Activated B cell treated with CpG ODN at 0.5 μM for 24 hours (primary cell): ENCODE data around the gene SPTLC2. TPM values are rescaled to one million over a fixed set of nuclear protein-coding genes. Genes with fewer than 3 reads are reported as not detected.

Experiments used
- ATAC-seq: fragments of 200-7000 bp; cut with Tn5 transposase; one replicate; pipeline ENCODE4 v1.10.0; 2021; ENCODE audit warnings: low read depth, mild to moderate bottlenecking, moderate library complexity
- CTCF ChIA-PET: fragments of 350-600 bp; sonication (Branson Sonifier 250); formaldehyde crosslinking; loops from one replicate; lab custom pipeline; 2021; ENCODE audit warnings: antibody characterized with exemption; lab: Charles Lee
- POLR2A ChIA-PET: fragments of 350-600 bp; sonication (Branson Sonifier 250); formaldehyde crosslinking; loops from one replicate; lab custom pipeline; 2021; ENCODE audit warnings: antibody characterized with exemption; lab: Charles Lee
- DNase-seq: peaks from one replicate; pipeline ENCODE4 v3.0.0; 2022
- H3K27ac Mint-ChIP-seq: one replicate; pipeline ENCODE4 v1.8.0; 2020; ENCODE audit warnings: mixed read lengths
- H3K27me3 Mint-ChIP-seq: one replicate; pipeline ENCODE4 v1.8.0; 2021; ENCODE audit warnings: mixed read lengths
- H3K36me3 Mint-ChIP-seq: one replicate; pipeline ENCODE4 v1.8.0; 2021; ENCODE audit warnings: low read depth, mixed read lengths
- H3K4me1 Mint-ChIP-seq: one replicate; pipeline ENCODE4 v1.8.0; 2021; ENCODE audit warnings: mixed read lengths
- H3K4me3 Mint-ChIP-seq: one replicate; pipeline ENCODE4 v1.8.0; 2020; ENCODE audit warnings: mild to moderate bottlenecking, mixed read lengths
- H3K9me3 Mint-ChIP-seq: one replicate; pipeline ENCODE4 v1.8.0; 2020; ENCODE audit warnings: mixed read lengths
- intact Hi-C: fragments of 100-400 bp; cut with micrococcal nuclease; formaldehyde crosslinking; loops from one replicate; pipeline ENCODE4 v1.15.1; 2024
- total RNA-seq: library from RNA; stranded (reverse); gene quantifications from 2 replicates; pipeline ENCODE4 v1.2.3, GENCODE V29; 2022
- TF ChIP-seq, protein P1 (sequence below): fragments of 200-600 bp; IDR thresholded peaks from one replicate; pipeline ENCODE4 v1.8.0; 2022; ENCODE audit warnings: antibody characterized with exemption, mild to moderate bottlenecking

The SPTLC2 gene
- total RNA-seq, 1 donor from 2014 or later = 43.8 TPM

- H3K27me3 Mint-ChIP-seq = no peaks in the 10 kb centered on the region
- H3K4me3 Mint-ChIP-seq = no peak overlapping the region
- intact Hi-C loops = loop anchor here (10.0 kb wide), 1 partner anchor 160 kb away; the partner anchor contains the start of genes ALKBH1 and SLIRP
- peaks cover 47% of the 10 kb centered on the region for H3K36me3 Mint-ChIP-seq
- DNase-seq = no peak
- ATAC-seq = no peak
- TF ChIP-seq, protein P1, sequence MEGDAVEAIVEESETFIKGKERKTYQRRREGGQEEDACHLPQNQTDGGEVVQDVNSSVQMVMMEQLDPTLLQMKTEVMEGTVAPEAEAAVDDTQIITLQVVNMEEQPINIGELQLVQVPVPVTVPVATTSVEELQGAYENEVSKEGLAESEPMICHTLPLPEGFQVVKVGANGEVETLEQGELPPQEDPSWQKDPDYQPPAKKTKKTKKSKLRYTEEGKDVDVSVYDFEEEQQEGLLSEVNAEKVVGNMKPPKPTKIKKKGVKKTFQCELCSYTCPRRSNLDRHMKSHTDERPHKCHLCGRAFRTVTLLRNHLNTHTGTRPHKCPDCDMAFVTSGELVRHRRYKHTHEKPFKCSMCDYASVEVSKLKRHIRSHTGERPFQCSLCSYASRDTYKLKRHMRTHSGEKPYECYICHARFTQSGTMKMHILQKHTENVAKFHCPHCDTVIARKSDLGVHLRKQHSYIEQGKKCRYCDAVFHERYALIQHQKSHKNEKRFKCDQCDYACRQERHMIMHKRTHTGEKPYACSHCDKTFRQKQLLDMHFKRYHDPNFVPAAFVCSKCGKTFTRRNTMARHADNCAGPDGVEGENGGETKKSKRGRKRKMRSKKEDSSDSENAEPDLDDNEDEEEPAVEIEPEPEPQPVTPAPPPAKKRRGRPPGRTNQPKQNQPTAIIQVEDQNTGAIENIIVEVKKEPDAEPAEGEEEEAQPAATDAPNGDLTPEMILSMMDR = no peak
- ChIA-PET CTCF (no interaction called here), POLR2A (no interaction called here)
- H3K27ac Mint-ChIP-seq = no peak overlapping the region
- no peaks in the 10 kb centered on the region for H3K9me3 Mint-ChIP-seq
- H3K4me1 Mint-ChIP-seq = peaks cover 28% of the 10 kb centered on the region
Measured at GRCh38 chr14:77544571-77544970, 71.9 kb downstream of the SPTLC2 start.

GRCh38 chr14:77543637-77544334, 72.7 kb downstream of the SPTLC2 start:
- ChIA-PET POLR2A (interaction anchor here (0.6 kb wide), 2 partner anchors 40 to 72 kb away, joined by 4 read pairs; no protein-coding TSS in a partner anchor), CTCF (no interaction called here)
- TF ChIP-seq, protein P1 = no peak
- Mint-ChIP-seq H3K9me3 (no peaks in the 10 kb centered on the region), H3K36me3 (peaks cover 39% of the 10 kb centered on the region), H3K27ac (peak overlapping the region; percentile 30), H3K4me1 (peaks cover 28% of the 10 kb centered on the region), H3K4me3 (no peak overlapping the region), H3K27me3 (no peaks in the 10 kb centered on the region)
- DNase-seq = no peak
- intact Hi-C loops = loop anchor here (10.0 kb wide), 1 partner anchor 161 kb away; the partner anchor contains the start of genes ALKBH1 and SLIRP
- no peak for ATAC-seq

GRCh38 chr14:77543240-77543551, 73.2 kb downstream of the SPTLC2 start:
- CTCF ChIA-PET = interaction anchor here (1.1 kb wide), 1 partner anchor 228 kb away, joined by 3 read pairs; no protein-coding TSS in a partner anchor
- no peak overlapping the region for H3K27ac Mint-ChIP-seq

DNA sequence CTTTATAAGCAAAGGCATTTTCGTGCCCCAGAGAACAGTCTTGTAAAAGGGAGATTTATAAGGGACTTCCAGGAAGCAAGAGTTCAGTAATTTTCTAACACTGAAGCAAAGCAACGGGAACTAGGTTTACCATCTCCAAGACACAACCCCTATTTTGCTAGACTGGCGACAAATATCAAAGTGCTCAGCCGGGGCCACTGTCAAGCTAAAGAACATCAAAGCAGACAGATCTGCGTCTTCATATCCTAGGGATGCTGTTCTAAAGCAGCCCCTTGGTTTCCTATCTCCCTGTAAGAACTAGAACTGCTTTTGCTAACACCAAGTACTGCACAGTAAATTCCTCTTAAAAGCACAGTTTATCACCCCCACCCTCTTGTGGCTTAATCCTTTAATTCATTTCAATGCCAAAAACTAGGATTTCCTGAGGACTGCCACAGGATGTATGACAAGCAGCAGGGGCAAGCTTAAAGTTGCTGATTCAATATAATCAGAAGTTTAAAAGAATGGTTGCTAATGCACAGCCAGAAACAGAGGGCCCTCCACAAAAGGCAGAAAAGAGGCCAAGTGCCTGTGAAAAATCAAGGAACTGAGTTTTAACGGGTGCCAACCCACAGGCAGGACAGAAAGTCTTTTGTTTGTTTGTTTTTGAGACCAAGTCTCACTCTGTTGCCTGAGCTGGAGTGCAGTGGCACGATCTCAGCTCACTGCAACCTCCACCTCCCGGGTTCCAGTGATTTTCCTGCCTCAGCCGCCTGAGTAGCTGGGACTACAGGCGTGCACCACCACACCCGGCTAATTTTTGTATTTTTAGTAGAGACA, 73.8 kb downstream of the SPTLC2 start:
- no peaks in the 10 kb centered on the region for H3K27me3 Mint-ChIP-seq
- H3K4me3 Mint-ChIP-seq = no peak overlapping the region
- ATAC-seq = no peak
- ChIA-PET CTCF (interaction anchor here (1.1 to 1.7 kb wide), 2 partner anchors 9 to 227 kb away, joined by 3 to 5 read pairs; no protein-coding TSS in a partner anchor), POLR2A (interaction anchor here (0.5 to 1.9 kb wide), 3 partner anchors 73 to 222 kb away, joined by 4 to 5 read pairs (median 5); partner anchors contain the start of genes GSTZ1 and POMT2)
- no peaks in the 10 kb centered on the region for H3K9me3 Mint-ChIP-seq
- intact Hi-C loops = loop anchor here (10.0 kb wide), 1 partner anchor 162 kb away; the partner anchor contains the start of genes ALKBH1 and SLIRP
- peaks cover 28% of the 10 kb centered on the region for H3K4me1 Mint-ChIP-seq
- no peak for DNase-seq
- H3K27ac Mint-ChIP-seq = peak overlapping the region; percentile 68
- TF ChIP-seq, protein P1 = no peak
- peaks cover 31% of the 10 kb centered on the region for H3K36me3 Mint-ChIP-seq

More at GRCh38 chr14:77543240-77543551, 73.2 kb downstream of the SPTLC2 start:
- TF ChIP-seq, protein P1 = no peak
- peaks cover 34% of the 10 kb centered on the region for H3K36me3 Mint-ChIP-seq
- H3K4me1 Mint-ChIP-seq = peaks cover 28% of the 10 kb centered on the region
- no peaks in the 10 kb centered on the region for H3K27me3 Mint-ChIP-seq
- ATAC-seq (no peak), DNase-seq (no peak)
- H3K9me3 Mint-ChIP-seq = no peaks in the 10 kb centered on the region
- POLR2A ChIA-PET = interaction anchor here (0.6 to 1.9 kb wide), 3 partner anchors 39 to 222 kb away, joined by 4 to 5 read pairs (median 4); partner anchors contain the start of genes GSTZ1 and POMT2
- intact Hi-C loops = loop anchor here (10.0 kb wide), 1 partner anchor 162 kb away; the partner anchor contains the start of genes ALKBH1 and SLIRP
- no peak overlapping the region for H3K4me3 Mint-ChIP-seq
